ENCODE data around the gene GALNT14.

GRCh38 chr2:30968660-30969397 lies 169.4 kb downstream of the GALNT14 start:
- no peak for TF ChIP-seq SP1 (IDR thresholded peaks at IDR 0.05; ENCODE audit: low read depth, low read length)
- no peak for TF ChIP-seq CTCF (IDR thresholded peaks at IDR 0.05 in 2 of 3, conservative IDR thresholded peaks at IDR 0.05 in 1 of 3; ENCODE audit: control insufficient read depth in 2 of 3, extremely low read depth in 1 of 3, insufficient read depth in 1 of 3, low read depth in 3 of 3, low read length in 3 of 3)
- TF ChIP-seq USF1 (IDR thresholded peaks at IDR 0.05; ENCODE audit: borderline replicate concordance, extremely low read length, insufficient read depth, low read depth, low read length): no peak
- no peak for TF ChIP-seq POLR2AphosphoS2 (IDR thresholded peaks at IDR 0.05; ENCODE audit: low read depth, low read length)
- TF ChIP-seq KDM1A (IDR thresholded peaks at IDR 0.05; ENCODE audit: borderline replicate concordance): no peak
- TF ChIP-seq CHD1 (IDR thresholded peaks at IDR 0.05; ENCODE audit: low read depth, low read length): no peak
- TF ChIP-seq JUNB (IDR thresholded peaks at IDR 0.05): no peak
- TF ChIP-seq SIN3A (IDR thresholded peaks at IDR 0.05; ENCODE audit: low read depth, low read length): no peak
- no peak for TF ChIP-seq EP300 (IDR thresholded peaks at IDR 0.05; ENCODE audit: borderline replicate concordance in 1 of 2, control insufficient read depth in 1 of 2, low read depth in 2 of 2, low read length in 2 of 2)
- TF ChIP-seq YY1 (IDR thresholded peaks at IDR 0.05; ENCODE audit: low read depth, low read length): no peak
- no peak for TF ChIP-seq SMC3 (IDR thresholded peaks at IDR 0.05; ENCODE audit: borderline replicate concordance, low read length)
- TF ChIP-seq BCL3 (IDR thresholded peaks at IDR 0.05; ENCODE audit: borderline replicate concordance, insufficient read depth, low read depth, low read length, poor library complexity, severe bottlenecking): no peak
- no peak for TF ChIP-seq RCOR1 (conservative IDR thresholded peaks at IDR 0.05; ENCODE audit: low read depth, low read length)
- TF ChIP-seq SUZ12 (IDR thresholded peaks at IDR 0.05; ENCODE audit: unreplicated experiment): no peak
